ENCODE measurements around the gene NSMCE1.

NSMCE1 gene

DNA sequence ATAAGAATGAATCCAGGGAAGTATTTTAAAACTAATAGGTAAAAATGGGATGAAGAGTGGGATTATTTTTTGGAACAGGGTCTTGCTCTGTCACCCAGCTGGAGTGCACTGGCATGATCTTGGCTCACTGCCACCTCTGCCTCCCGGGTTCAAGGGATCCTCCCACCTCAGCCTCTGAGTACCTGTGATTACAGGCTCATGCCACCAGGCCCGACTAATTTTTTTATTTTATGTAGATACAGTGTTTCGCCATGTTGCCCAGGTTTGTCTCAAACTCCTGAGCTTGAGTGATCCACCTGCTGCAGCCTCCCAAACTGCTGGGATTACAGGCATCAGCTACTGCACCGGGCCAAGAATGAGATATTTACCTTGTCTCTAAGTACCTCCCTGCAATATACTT is 22.1 kb downstream of the NSMCE1 start:
- no peak overlapping the region for H3K4me2 ChIP-seq (ENCODE audit: low read depth, low read length)
- no peaks in the 10 kb centered on the region for H4K20me1 ChIP-seq (ENCODE audit: insufficient read depth, low read length)
- no peaks in the 10 kb centered on the region for H3K79me2 ChIP-seq (ENCODE audit: low read length)
- H3K9ac ChIP-seq (ENCODE audit: low read length) = no peak overlapping the region
- no peak overlapping the region for H3K4me3 ChIP-seq (ENCODE audit: low read length)
- H3F3A ChIP-seq (ENCODE audit: insufficient read depth, low read length) = peaks cover 12% of the 10 kb centered on the region; the same call in 1 of the 2 replicates
- H3K9me2 ChIP-seq (replicated peaks; ENCODE audit: insufficient read depth, low read length) = no peaks in the 10 kb centered on the region
- TF ChIP-seq, protein P1, sequence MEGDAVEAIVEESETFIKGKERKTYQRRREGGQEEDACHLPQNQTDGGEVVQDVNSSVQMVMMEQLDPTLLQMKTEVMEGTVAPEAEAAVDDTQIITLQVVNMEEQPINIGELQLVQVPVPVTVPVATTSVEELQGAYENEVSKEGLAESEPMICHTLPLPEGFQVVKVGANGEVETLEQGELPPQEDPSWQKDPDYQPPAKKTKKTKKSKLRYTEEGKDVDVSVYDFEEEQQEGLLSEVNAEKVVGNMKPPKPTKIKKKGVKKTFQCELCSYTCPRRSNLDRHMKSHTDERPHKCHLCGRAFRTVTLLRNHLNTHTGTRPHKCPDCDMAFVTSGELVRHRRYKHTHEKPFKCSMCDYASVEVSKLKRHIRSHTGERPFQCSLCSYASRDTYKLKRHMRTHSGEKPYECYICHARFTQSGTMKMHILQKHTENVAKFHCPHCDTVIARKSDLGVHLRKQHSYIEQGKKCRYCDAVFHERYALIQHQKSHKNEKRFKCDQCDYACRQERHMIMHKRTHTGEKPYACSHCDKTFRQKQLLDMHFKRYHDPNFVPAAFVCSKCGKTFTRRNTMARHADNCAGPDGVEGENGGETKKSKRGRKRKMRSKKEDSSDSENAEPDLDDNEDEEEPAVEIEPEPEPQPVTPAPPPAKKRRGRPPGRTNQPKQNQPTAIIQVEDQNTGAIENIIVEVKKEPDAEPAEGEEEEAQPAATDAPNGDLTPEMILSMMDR (IDR thresholded peaks at IDR 0.05; ENCODE audit: low read length) = no peak
- TF ChIP-seq EZH2phosphoT487 (IDR thresholded peaks at IDR 0.05; ENCODE audit: low read length) (no peak), EZH2 (optimal IDR thresholded peaks at IDR 0.05; ENCODE audit: low read depth, low read length) (no peak)
- no peak for DNase-seq
- no peak overlapping the region for H3K27ac ChIP-seq (ENCODE audit: low read length)
- peaks cover 5% of the 10 kb centered on the region; the same call in 1 of the 2 replicates for H3K4me1 ChIP-seq (ENCODE audit: low read length)
- H3K9me3 ChIP-seq (replicated peaks; ENCODE audit: insufficient read depth, low read length) = no peaks in the 10 kb centered on the region
- H2AFZ ChIP-seq (ENCODE audit: low read length) = no peak overlapping the region
- H3K36me3 ChIP-seq (replicated peaks; ENCODE audit: insufficient read depth, low read length) = no peaks in the 10 kb centered on the region
- no peaks in the 10 kb centered on the region for H3K27me3 ChIP-seq (replicated peaks; ENCODE audit: insufficient read depth, low read length)

DNA sequence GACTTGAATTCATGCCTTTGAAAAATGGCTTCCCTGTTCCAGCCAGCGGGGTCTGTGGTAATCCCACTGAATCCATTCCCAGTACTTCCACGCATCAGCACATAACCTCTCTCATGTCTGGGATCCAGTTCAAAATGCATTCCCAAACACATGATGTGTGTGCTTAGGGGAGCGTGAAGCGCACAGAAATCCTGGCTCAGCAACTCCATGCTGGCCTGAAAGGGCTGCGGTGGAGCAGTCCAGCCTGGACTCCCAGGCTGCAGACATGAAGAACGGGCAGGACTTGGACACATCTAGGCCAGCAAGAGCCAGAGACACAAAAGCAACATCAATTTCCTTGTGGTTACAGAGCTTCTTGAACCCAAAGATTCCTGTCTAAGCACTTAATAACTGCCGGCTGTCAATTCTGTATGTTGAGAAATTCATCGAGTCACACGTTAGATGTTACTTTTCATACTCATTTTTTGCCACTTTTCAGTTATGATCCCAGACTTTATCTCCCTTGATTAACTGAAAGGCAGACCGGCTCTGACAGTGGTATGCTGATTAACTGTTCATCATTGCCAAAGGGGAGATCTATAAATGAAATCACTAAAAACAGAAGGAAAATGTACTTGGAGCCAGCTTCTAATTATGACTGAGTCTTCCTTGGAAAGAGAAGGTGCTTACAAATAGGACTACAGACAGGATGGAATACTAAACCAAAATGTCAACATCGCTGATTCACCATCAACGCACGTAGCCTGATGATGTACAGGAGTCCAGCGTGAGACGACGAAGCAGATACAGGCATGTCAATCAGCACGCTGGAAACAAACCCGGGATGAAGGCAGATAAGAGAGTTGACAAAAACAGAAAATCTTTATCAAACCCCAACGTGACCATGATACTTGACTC is 23.0 kb downstream of the NSMCE1 start:
- H2AFZ ChIP-seq (ENCODE audit: low read length) = no peak overlapping the region
- no peaks in the 10 kb centered on the region for H3K36me3 ChIP-seq (replicated peaks; ENCODE audit: insufficient read depth, low read length)
- no peaks in the 10 kb centered on the region for H4K20me1 ChIP-seq (ENCODE audit: insufficient read depth, low read length)
- H3F3A ChIP-seq (ENCODE audit: insufficient read depth, low read length) = peaks cover 12% of the 10 kb centered on the region; the same call in 1 of the 2 replicates
- no peak overlapping the region for H3K27ac ChIP-seq (ENCODE audit: low read length)
- TF ChIP-seq EZH2 (optimal IDR thresholded peaks at IDR 0.05; ENCODE audit: low read depth, low read length) (no peak), EZH2phosphoT487 (IDR thresholded peaks at IDR 0.05; ENCODE audit: low read length) (no peak)
- TF ChIP-seq, protein P1 (IDR thresholded peaks at IDR 0.05; ENCODE audit: low read length) = no peak
- no peaks in the 10 kb centered on the region for H3K9me3 ChIP-seq (replicated peaks; ENCODE audit: insufficient read depth, low read length)
- H3K79me2 ChIP-seq (ENCODE audit: low read length) = no peaks in the 10 kb centered on the region
- H3K4me2 ChIP-seq (ENCODE audit: low read depth, low read length) = no peak overlapping the region
- no peak overlapping the region for H3K9ac ChIP-seq (ENCODE audit: low read length)
- H3K4me1 ChIP-seq (ENCODE audit: low read length) = peaks cover 5% of the 10 kb centered on the region; the same call in 1 of the 2 replicates
- DNase-seq = no peak
- no peaks in the 10 kb centered on the region for H3K27me3 ChIP-seq (replicated peaks; ENCODE audit: insufficient read depth, low read length)
- no peaks in the 10 kb centered on the region for H3K9me2 ChIP-seq (replicated peaks; ENCODE audit: insufficient read depth, low read length)
- no peak overlapping the region for H3K4me3 ChIP-seq (ENCODE audit: low read length)

DNA sequence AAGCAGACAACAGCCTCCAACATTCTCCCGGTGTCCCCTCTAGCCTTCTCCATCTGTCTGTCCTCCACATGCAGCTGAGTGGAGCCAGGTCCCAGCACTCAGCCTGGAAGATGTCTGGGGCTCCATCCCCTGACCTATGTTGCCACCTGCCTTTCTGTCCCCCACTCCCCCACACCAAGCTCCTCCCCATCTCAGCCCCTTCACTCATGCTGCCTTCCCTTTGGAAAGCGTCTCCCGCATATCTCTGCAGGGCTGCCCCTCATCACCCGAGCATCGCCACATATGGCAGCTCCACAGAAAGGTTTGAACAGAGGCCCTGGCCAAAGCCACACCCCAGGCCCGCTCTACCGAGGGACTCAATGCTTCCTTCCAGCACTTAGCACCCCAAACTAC is 24.2 kb downstream of the NSMCE1 start:
- Histone ChIP-seq H3K4me3 (ENCODE audit: low read length) (no peak overlapping the region), H3K4me2 (ENCODE audit: low read depth, low read length) (no peak overlapping the region), H3K27ac (ENCODE audit: low read length) (no peak overlapping the region), H3K36me3 (replicated peaks; ENCODE audit: insufficient read depth, low read length) (no peaks in the 10 kb centered on the region), H3F3A (ENCODE audit: insufficient read depth, low read length) (peaks cover 12% of the 10 kb centered on the region; the same call in 1 of the 2 replicates), H3K9me2 (replicated peaks; ENCODE audit: insufficient read depth, low read length) (no peaks in the 10 kb centered on the region), H3K9me3 (replicated peaks; ENCODE audit: insufficient read depth, low read length) (no peaks in the 10 kb centered on the region), H2AFZ (ENCODE audit: low read length) (no peak overlapping the region), H3K9ac (ENCODE audit: low read length) (no peak overlapping the region), H3K27me3 (replicated peaks; ENCODE audit: insufficient read depth, low read length) (no peaks in the 10 kb centered on the region), H3K79me2 (ENCODE audit: low read length) (no peaks in the 10 kb centered on the region), H3K4me1 (ENCODE audit: low read length) (peaks cover 5% of the 10 kb centered on the region; the same call in 1 of the 2 replicates), H4K20me1 (ENCODE audit: insufficient read depth, low read length) (no peaks in the 10 kb centered on the region)
- TF ChIP-seq EZH2 (optimal IDR thresholded peaks at IDR 0.05; ENCODE audit: low read depth, low read length) (no peak), EZH2phosphoT487 (IDR thresholded peaks at IDR 0.05; ENCODE audit: low read length) (no peak)
- TF ChIP-seq, protein P1 (IDR thresholded peaks at IDR 0.05; ENCODE audit: low read length) = no peak
- no peak for DNase-seq
